Measurements from ENCODE around the gene FBXO17. TPM values are rescaled to one million over a fixed set of nuclear protein-coding genes. Genes with fewer than 3 reads are reported as not detected.
"Not testable (repeated sequence)": the region's sequence is repeated elsewhere in the genome, so short reads cannot be mapped to it uniquely, and the experiment has no call there.

FBXO17 gene
- 19.1 TPM for total RNA-seq

DNA sequence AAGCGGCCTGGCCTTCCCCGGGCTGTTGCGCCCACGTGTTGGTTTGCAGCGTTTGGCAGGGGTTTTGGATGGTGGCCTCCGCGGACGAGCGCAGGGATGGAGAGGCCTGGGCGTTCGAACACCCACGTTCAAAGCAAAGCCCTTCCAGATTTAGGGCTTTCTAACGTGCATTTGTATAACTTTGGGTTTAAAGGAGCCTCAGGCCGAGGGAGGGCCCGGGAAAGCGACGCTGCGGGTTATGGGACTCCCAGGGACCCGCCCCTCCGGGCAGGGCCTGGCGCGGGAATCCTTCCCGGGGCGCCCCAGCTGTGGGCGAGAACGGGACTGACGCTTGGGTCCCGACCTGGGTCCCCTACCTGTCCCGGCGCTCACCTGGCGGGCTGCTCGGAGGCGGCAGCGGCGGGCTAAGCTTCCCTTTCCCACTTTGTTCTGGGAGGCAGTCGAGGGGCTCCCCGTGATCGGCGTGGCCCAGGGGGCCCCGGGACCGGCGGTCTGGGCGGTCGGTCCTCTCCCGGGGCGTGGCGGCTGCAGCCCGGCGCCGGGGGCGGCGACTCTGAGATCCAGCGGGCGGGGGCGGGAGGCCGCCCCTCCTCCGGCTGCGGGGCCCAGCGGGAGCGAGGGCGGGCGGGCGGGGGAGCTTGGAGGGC is at the start of gene FBXO17:
TSS of gene FBXO17 (minus strand) at position 529 of the 647 bp plus-strand sequence. CDS start 25,423 bp downstream, outside the sequence.
- no peak for DNase-seq (ENCODE audit: low spot score)

- DNase-seq (ENCODE audit: low spot score), result no peak
These were observed 49.5 kb upstream of the FBXO17 start for GRCh38 chr19:39024875-39025641.

GRCh38 chr19:39021063-39021462 is 45.5 kb upstream of the FBXO17 start:
- no peak for DNase-seq (ENCODE audit: low spot score)

DNA sequence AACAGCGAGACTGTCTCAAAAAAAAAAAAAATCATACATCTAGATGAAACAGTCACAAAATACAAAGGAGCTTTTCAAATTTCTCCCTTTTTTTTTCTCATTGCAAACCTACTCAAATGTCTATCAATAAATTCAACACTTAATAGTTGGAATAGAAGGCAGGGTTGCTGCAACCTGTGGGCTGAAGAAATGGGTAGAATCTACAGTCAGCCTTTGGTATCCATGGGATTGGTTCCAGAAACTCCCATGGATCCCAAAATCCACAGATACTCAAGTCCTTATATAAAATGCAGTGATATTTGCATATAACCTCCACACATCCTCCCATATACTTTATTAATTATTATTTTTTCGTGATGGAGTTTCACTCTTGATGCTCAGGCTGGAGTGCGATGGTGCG is 42.1 kb upstream of the FBXO17 start:
- DNase-seq (ENCODE audit: low spot score), result no peak

- no peak for DNase-seq (ENCODE audit: low spot score)
These were observed 41.5 kb upstream of the FBXO17 start for GRCh38 chr19:39017026-39017425.

DNA sequence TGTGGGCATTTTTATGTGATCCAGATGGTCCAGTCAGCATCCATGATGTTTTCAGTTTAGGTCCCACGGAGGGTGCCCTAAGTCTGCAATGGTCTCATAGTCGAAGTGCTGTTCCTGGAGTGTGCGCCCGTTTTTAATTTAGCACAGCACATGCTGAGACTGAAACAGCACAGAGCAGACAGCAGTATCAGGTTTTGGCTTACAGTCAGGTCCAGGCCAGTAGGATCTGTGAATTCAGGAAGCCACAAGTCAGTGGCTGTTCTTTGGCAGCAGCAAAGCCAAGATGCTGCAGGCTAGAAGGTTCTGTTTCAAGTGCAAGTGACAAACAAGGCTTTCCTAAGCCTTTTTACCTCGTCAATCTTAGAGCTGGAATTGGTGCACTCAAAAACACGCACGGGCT is 38.5 kb upstream of the FBXO17 start:
- no peak for DNase-seq (ENCODE audit: low spot score)

DNA sequence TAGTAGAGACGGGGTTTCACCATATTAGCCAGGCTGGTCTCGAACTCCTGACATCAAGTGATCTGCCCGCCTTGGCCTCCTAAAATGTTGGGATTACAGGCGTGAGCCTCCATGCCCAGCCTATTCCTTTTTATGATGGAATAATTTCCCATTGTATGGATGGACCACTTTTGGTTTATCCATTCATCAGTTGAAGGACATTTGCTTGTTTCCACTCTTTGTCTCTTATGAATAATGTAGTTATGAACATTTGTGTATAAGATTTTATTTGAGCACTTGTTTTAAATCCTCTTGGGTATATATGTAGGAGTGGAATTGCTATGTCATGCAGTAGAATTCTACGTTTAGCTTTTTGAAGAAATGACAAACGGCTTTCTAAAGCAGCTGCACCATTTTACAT is 33.5 kb upstream of the FBXO17 start:
- DNase-seq (ENCODE audit: low spot score), result no peak

DNA sequence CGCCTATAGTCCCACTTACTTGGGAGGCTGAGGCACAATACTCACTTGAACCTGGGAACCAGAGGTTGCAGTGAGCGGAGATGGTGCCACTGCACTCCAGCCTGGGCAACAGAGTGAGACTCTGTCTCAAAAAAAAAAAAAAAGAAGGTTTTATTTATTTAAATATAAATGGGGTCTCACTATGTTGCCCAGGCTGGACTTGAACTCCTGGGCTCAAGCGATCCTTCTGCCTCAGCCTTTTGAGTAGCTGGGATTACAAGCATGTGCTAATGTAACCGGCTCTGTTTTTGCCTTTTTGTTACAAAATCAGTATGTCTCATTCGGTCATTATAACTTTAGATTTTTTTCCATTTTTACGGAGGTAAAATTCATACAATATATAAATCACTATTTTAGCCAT is 32.6 kb upstream of the FBXO17 start:
- no peak for DNase-seq (ENCODE audit: low spot score)

GRCh38 chr19:39007096-39007495 is 31.6 kb upstream of the FBXO17 start:
- no peak for DNase-seq (ENCODE audit: low spot score)

GRCh38 chr19:39004403-39004802 is 28.9 kb upstream of the FBXO17 start:
- no peak for DNase-seq (ENCODE audit: low spot score)

- no peak for DNase-seq (ENCODE audit: low spot score)
These were observed 28.3 kb upstream of the FBXO17 start for GRCh38 chr19:39003796-39004195.

DNA sequence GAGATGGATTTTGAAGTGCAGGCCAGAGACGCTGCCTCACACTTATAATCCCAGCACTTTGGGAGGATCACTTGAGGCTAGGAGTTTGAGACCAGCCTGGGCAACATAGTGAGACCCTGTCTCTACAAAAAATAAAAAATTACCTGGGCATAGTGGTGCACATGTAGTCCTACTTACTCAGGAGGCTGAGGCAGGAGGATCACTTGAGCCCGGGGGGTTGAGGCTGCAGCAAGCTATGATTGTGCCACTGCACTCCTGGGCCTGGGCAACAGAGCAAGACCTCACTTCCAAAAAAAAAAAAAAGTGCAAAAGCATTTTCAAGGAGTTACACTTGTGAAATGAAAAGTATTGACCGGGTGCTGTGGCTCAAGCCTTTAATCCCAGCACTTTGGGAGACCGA is 27.6 kb upstream of the FBXO17 start:
- no peak for DNase-seq (ENCODE audit: low spot score)

GRCh38 chr19:39001041-39001440 is 25.5 kb upstream of the FBXO17 start:
- no peak for DNase-seq (ENCODE audit: low spot score)

DNA sequence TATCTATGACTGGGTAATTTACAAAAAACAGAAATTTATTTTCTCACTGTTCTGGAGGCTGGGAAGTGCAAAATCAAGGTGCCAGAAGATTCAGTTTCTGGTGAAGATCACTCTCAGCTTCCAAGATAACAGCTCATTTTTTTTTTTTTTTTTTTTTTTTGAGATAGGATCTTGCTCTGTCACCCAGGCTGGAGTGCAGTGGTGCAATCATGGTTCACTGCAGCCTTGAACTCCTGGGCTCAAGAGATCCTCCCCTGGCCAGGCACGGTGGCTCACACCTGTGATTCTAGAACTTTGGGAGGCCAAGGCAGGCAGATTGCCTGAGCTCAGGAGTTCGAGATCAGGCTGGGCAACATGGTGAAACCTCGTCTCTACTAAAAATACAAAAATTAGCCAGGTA is 22.0 kb upstream of the FBXO17 start:
- not testable (repeated sequence) for DNase-seq (ENCODE audit: low spot score)

GRCh38 chr19:38993271-38993670 is 17.7 kb upstream of the FBXO17 start:
- peak; percentile 12 for DNase-seq (ENCODE audit: low spot score)

GRCh38 chr19:38990949-38991697 is 15.6 kb upstream of the FBXO17 start:
- peak; percentile 57 for DNase-seq (ENCODE audit: low spot score)

GRCh38 chr19:38989614-38990013 is 14.1 kb upstream of the FBXO17 start:
- not testable (repeated sequence) for DNase-seq (ENCODE audit: low spot score)

DNA sequence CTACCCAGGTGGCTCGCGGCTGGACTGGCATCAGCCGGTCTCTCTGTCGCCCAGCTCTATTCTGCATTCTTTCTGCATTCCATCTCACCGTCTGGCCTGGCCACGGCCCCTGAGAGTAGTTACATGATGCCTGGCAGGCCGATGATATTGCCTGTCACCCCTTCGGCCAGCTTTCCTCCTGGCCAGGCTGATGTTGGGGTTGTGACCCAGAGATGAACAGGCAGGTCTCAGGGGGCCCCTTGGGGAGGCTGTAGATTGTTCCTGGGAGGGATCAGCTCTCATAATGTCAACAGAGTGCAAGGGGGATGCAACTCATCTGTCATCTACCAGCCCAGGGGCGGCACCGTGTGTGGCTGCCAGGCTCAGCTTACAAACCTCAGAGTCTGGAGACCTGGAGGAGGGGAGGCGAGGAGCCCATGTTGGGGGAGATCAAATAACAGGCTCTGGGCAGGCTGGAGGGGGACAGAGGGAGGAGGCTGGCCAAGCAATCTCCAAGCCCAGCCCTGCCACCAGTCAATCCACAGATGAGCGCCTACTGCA is 13.6 kb upstream of the FBXO17 start:
- no peak for DNase-seq (ENCODE audit: low spot score)

GRCh38 chr19:38988627-38989026 is 13.1 kb upstream of the FBXO17 start:
- not testable (repeated sequence) for DNase-seq (ENCODE audit: low spot score)

DNA sequence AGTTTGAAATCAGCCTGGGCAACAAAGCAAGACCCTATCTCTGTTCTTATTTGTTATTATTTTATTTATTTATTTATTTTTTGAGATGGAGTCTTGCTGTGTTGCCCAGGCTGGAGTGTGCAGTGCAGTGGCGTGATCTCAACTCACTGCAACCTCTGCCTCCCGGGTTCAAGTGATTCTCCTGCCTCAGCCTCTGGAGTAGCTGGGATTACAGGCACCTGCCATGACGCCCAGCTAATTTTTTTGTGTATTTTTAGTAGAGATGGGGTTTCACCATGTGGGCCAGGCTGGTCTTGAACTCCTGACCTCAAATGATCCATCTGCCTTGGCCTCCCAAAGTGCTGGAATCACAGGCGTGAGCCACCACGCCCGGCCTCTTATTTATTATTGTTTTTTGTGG is 12.2 kb upstream of the FBXO17 start:
- not testable (repeated sequence) for DNase-seq (ENCODE audit: low spot score)

DNA sequence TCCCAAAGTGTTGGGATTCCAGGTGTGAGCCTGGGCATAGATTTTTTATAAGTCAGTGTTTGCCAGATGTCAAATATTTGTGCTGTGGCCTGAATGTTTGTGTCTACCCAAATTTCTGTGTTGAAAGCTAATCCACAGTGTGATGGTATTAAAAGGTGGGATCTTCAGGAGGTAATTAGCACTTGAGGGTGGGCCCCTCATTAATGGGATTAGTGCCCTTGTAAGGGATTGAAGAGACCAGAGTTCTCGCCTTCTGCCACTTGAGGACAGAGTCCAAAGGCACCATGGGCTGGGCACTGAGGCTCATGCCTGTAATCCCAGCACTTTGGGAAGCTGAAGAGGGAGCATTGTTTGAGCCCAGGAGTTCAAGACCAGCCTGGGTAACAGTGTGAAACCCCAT is 9.7 kb upstream of the FBXO17 start:
- no peak for DNase-seq (ENCODE audit: low spot score)

GRCh38 chr19:38980583-38981374 is 5.2 kb upstream of the FBXO17 start:
- no peak for DNase-seq (ENCODE audit: low spot score)
